Loucy (cell line): Measurements from ENCODE around the gene SLC26A6.

Source experiments
- H2AFZ ChIP-seq: fragments of 200-600 bp; sonication (generic); 2 replicates; pipeline ENCODE4 v1.6.0; 2016; ENCODE audit warnings: antibody characterized with exemption, mild to moderate bottlenecking, low read length, moderate library complexity
- H3F3A ChIP-seq: fragments of 200-600 bp; 2 replicates; pipeline ENCODE4 v1.6.0; 2016; ENCODE audit warnings: antibody characterized with exemption, low read depth, mild to moderate bottlenecking
- H3K27me3 ChIP-seq: fragments of 200-600 bp; sonication (generic); 2 replicates; pipeline ENCODE4 v1.6.1; 2014; ENCODE audit warnings: low read length, mild to moderate bottlenecking; ENCODE audit not compliant: insufficient read depth, poor library complexity, severe bottlenecking
- H3K36me3 ChIP-seq: fragments of 200-600 bp; sonication (generic); 2 replicates; pipeline ENCODE4 v1.6.1; 2016; ENCODE audit warnings: low read length; ENCODE audit not compliant: insufficient read depth
- H3K4me1 ChIP-seq: fragments of 200-600 bp; sonication (generic); 2 replicates; pipeline ENCODE4 v1.5.1; 2014; ENCODE audit warnings: low read length, mild to moderate bottlenecking; ENCODE audit not compliant: insufficient read depth, poor library complexity, severe bottlenecking
- H3K4me2 ChIP-seq: fragments of 200-600 bp; sonication (generic); 2 replicates; pipeline ENCODE4 v1.6.0; 2014; ENCODE audit warnings: antibody characterized with exemption, low read length, low read depth, mild to moderate bottlenecking; ENCODE audit not compliant: poor library complexity, severe bottlenecking
- H3K4me3 ChIP-seq: fragments of 200-600 bp; sonication (generic); 2 replicates; pipeline ENCODE4 v1.5.1; 2014; ENCODE audit warnings: low read length, mild to moderate bottlenecking, mixed read lengths; ENCODE audit not compliant: poor library complexity, severe bottlenecking
- H3K79me2 ChIP-seq: fragments of 200-600 bp; sonication (generic); 2 replicates; pipeline ENCODE4 v1.6.1; 2014; ENCODE audit warnings: low read length; ENCODE audit not compliant: insufficient read depth
- H3K9ac ChIP-seq: fragments of 200-600 bp; sonication (generic); 2 replicates; pipeline ENCODE4 v1.6.0; 2014; ENCODE audit warnings: mild to moderate bottlenecking, low read depth, low read length, moderate library complexity; ENCODE audit not compliant: poor library complexity, severe bottlenecking
- H3K9me2 ChIP-seq: fragments of 200-600 bp; sonication (generic); replicated peaks from 2 replicates; pipeline ENCODE4 v1.6.1; 2016; ENCODE audit warnings: low read depth, low read length, mixed read lengths
- H3K9me3 ChIP-seq: fragments of 200-600 bp; sonication (generic); 2 replicates; pipeline ENCODE4 v1.6.1; 2014; ENCODE audit warnings: mild to moderate bottlenecking, antibody characterized with exemption, low read length, low read depth; ENCODE audit not compliant: insufficient read depth
- H4K20me1 ChIP-seq: fragments of 200-600 bp; sonication (generic); 2 replicates; pipeline ENCODE4 v1.6.0; 2014; ENCODE audit warnings: antibody characterized with exemption, low read length, mild to moderate bottlenecking; ENCODE audit not compliant: insufficient read depth, poor library complexity, severe bottlenecking
- EZH2phosphoT487 ChIP-seq: fragments of 200-600 bp; IDR thresholded peaks from 2 replicates; pipeline ENCODE4 v1.6.1; 2018; ENCODE audit warnings: antibody characterized with exemption, mild to moderate bottlenecking, moderate library complexity, borderline replicate concordance
- TF ChIP-seq, protein P1 (sequence below): fragments of 200-600 bp; sonication (generic); conservative IDR thresholded peaks from 2 replicates; pipeline ENCODE4 v1.5.1; 2014; ENCODE audit warnings: mild to moderate bottlenecking, antibody characterized with exemption, low read length

Gene SLC26A6

DNA sequence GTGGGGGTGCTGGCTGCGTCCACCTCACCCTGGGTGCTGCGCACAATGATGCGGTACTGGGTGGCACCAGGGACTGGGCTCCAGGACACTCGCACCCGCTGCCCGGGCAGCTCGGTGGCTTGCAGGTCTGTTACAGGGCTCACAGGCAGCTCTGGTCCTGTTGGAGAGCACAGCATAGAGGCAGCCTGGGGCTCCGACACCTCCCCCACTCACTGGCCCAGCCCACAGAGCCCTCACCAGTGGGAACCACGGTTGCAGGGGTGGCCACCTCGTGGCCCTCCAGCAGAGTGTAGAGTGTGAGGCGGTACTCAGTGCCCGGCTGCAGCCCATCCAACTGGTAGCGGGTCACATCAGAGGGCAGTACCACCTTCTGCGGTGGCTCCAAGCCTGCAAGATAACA, 43.8 kb downstream of the SLC26A6 start:
- Histone ChIP-seq H2AFZ (no peak overlapping the region), H4K20me1 (no peaks in the 10 kb centered on the region), H3F3A (no peaks in the 10 kb centered on the region), H3K27me3 (no peaks in the 10 kb centered on the region), H3K9ac (no peak overlapping the region), H3K4me3 (no peak overlapping the region), H3K79me2 (no peaks in the 10 kb centered on the region), H3K9me3 (no peaks in the 10 kb centered on the region), H3K9me2 (no peaks in the 10 kb centered on the region), H3K4me1 (no peaks in the 10 kb centered on the region), H3K36me3 (no peaks in the 10 kb centered on the region), H3K4me2 (no peak overlapping the region)
- TF ChIP-seq EZH2phosphoT487: no peak
- TF ChIP-seq, protein P1, sequence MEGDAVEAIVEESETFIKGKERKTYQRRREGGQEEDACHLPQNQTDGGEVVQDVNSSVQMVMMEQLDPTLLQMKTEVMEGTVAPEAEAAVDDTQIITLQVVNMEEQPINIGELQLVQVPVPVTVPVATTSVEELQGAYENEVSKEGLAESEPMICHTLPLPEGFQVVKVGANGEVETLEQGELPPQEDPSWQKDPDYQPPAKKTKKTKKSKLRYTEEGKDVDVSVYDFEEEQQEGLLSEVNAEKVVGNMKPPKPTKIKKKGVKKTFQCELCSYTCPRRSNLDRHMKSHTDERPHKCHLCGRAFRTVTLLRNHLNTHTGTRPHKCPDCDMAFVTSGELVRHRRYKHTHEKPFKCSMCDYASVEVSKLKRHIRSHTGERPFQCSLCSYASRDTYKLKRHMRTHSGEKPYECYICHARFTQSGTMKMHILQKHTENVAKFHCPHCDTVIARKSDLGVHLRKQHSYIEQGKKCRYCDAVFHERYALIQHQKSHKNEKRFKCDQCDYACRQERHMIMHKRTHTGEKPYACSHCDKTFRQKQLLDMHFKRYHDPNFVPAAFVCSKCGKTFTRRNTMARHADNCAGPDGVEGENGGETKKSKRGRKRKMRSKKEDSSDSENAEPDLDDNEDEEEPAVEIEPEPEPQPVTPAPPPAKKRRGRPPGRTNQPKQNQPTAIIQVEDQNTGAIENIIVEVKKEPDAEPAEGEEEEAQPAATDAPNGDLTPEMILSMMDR: no peak

DNA sequence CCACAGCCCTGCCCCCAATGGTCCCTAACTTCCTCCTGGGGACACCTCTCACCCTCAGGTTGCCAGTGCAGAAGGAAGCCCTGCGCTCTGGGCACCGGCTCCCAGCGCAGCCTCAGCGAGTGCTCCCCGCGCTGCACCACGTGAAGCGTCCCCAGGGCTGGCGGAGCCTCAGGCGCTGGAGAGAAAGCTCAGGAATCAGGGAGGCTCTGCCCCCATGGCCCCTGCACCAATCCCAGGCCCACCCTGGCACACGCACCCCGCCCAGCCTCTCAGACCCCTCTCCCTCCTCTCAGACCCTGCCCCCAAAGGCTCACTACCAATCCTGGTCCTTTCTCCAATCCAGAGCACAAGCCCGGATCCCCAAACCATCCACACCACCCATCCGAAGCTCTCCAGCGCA, 47.0 kb downstream of the SLC26A6 start:
- no peak overlapping the region for H3K9ac ChIP-seq
- no peak overlapping the region for H3K4me3 ChIP-seq
- H3K36me3 ChIP-seq: no peaks in the 10 kb centered on the region
- no peak overlapping the region for H3K4me2 ChIP-seq
- no peaks in the 10 kb centered on the region for H3K4me1 ChIP-seq
- H2AFZ ChIP-seq: no peak overlapping the region
- no peak for TF ChIP-seq EZH2phosphoT487
- TF ChIP-seq, protein P1: no peak
- no peaks in the 10 kb centered on the region for H4K20me1 ChIP-seq
- H3K9me2 ChIP-seq: no peaks in the 10 kb centered on the region
- H3K9me3 ChIP-seq: no peaks in the 10 kb centered on the region
- H3K27me3 ChIP-seq: no peaks in the 10 kb centered on the region
- no peaks in the 10 kb centered on the region for H3K79me2 ChIP-seq
- H3F3A ChIP-seq: no peaks in the 10 kb centered on the region

DNA sequence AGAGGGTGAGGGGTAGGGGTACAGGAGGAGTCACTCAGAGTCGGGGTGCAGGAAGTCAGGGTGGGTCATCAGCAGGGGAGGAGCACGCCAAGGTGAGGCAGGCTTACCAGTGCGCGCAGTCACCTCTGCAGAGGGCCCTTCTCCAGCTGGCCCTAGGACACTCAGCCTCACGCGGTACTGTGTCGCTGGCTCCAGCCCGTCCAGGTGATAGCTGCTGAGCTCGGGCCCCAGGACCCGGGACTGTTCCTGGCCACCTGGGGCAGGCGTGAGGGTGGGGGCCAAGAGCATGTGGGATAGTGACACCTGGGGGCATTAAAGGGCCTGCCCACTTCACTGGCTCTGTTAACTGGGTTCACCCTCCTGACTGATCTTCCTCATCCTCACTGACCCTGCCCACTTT, 47.6 kb downstream of the SLC26A6 start:
- no peaks in the 10 kb centered on the region for H3K9me3 ChIP-seq
- H4K20me1 ChIP-seq: no peaks in the 10 kb centered on the region
- H3K4me3 ChIP-seq: no peak overlapping the region
- H3K4me1 ChIP-seq: no peaks in the 10 kb centered on the region
- no peaks in the 10 kb centered on the region for H3K9me2 ChIP-seq
- no peaks in the 10 kb centered on the region for H3K36me3 ChIP-seq
- no peak overlapping the region for H3K9ac ChIP-seq
- no peaks in the 10 kb centered on the region for H3F3A ChIP-seq
- H3K4me2 ChIP-seq: no peak overlapping the region
- H3K27me3 ChIP-seq: no peaks in the 10 kb centered on the region
- no peak overlapping the region for H2AFZ ChIP-seq
- TF ChIP-seq, protein P1: no peak
- no peak for TF ChIP-seq EZH2phosphoT487
- no peaks in the 10 kb centered on the region for H3K79me2 ChIP-seq
